Measurements from ENCODE around the gene GABRB2.

- TF ChIP-seq CEBPB (IDR thresholded peaks at IDR 0.05; ENCODE audit: low read depth) (no peak), MAX (IDR thresholded peaks at IDR 0.05) (no peak), SRF (IDR thresholded peaks at IDR 0.05; ENCODE audit: low read depth) (no peak), EZH2phosphoT487 (IDR thresholded peaks at IDR 0.05; ENCODE audit: borderline replicate concordance) (no peak), SIN3A (IDR thresholded peaks at IDR 0.05; ENCODE audit: low read depth) (no peak), CTCF (IDR thresholded peaks at IDR 0.05 in 2 of 3, conservative IDR thresholded peaks at IDR 0.05 in 1 of 3; ENCODE audit: borderline replicate concordance in 1 of 3, insufficient read depth in 1 of 3, low read depth in 2 of 3, low read length in 2 of 3) (no peak), REST (IDR thresholded peaks at IDR 0.05; ENCODE audit: low read depth) (no peak), ATF3 (IDR thresholded peaks at IDR 0.05) (no peak), JUND (IDR thresholded peaks at IDR 0.05) (no peak), SP1 (IDR thresholded peaks at IDR 0.05; ENCODE audit: low read depth) (no peak), POLR2AphosphoS5 (IDR thresholded peaks at IDR 0.05; ENCODE audit: low read depth, low read length) (no peak), POLR2A (IDR thresholded peaks at IDR 0.05; ENCODE audit: borderline replicate concordance, extremely low read depth, insufficient read depth, insufficient read length) (no peak), EZH2 (IDR thresholded peaks at IDR 0.05) (no peak), YY1 (IDR thresholded peaks at IDR 0.05; ENCODE audit: extremely low read depth, insufficient replicate concordance, low read depth, low read length) (no peak)
Measured at GRCh38 chr5:161284445-161284844, 262.1 kb downstream of the GABRB2 start.
